Stimulated activated CD4-positive, alpha-beta T cell treated with anti-CD3 and anti-CD28 coated beads, Interleukin-2, amount 100 ng/mL, for 48 hours (primary cell): Measurements from ENCODE around the gene IGFN1.
"Not testable (repeated sequence)": the region's sequence is repeated elsewhere in the genome, so short reads cannot be mapped to it uniquely, and the experiment has no call there.

Source experiments
- DNase-seq, 2 donors: peaks; one replicate each; pipeline ENCODE4 v3.0.0-alpha.2; 2020

Gene IGFN1

DNA sequence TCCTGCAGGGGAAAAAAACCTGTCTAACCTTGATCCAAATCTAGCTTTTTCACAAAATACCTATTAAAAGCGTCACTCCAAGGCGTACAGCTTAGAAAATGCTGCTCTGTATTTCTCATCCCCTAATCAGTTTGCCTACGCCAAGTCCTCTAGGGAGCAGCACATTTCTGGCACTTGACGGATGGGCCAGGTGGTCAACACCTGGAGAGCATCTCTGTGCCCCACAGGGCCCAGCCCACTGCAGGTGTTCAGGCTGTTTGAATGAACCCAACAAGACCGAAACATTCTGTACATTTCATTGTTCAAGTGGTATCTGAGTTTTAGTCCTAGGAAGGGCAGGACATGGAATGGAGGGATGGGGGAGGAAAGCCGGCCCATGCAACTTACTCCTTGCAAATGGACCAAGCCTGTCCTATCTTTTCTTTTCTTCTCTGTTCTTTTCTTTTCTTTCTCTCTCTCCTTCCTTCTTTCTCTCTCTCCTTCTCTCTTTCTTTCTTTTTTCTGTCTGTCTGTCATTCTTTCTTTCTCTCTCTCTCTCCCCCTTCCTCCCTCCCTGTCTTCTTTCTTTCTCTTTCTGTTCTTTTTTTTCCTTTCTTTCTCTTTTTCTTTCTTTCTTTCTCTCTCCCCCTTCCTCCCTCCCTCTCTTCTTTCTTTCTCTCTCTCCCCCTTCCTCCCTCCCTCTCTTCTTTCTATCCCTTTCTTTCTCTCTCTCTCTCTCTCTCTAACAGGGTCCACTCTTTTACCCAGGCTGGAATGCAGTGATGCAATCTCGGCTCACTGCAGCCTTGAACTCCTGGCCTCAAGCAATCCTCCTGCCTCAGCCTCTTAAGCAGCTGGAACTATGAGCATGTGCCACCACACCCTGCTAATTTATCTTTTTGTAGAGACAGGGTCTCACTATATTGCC, 29.1 kb downstream of the IGFN1 start:
- DNase-seq: no peak

DNA sequence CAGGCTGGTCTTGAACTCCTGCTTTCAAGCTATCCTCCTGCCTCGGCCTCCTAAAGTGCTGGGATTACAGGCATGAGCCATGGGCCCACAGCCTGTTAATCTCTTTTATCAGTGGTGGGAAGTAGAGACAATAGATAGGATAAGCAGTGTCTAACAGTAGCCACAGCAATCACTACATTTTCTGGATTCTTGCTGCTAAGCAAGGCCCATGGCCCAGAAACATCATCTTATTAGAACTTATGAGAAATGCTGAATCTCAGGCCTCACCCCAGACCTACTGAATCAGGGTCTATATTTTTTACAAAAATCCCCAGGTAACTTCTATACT, 29.7 kb downstream of the IGFN1 start:
- DNase-seq: no peak

DNA sequence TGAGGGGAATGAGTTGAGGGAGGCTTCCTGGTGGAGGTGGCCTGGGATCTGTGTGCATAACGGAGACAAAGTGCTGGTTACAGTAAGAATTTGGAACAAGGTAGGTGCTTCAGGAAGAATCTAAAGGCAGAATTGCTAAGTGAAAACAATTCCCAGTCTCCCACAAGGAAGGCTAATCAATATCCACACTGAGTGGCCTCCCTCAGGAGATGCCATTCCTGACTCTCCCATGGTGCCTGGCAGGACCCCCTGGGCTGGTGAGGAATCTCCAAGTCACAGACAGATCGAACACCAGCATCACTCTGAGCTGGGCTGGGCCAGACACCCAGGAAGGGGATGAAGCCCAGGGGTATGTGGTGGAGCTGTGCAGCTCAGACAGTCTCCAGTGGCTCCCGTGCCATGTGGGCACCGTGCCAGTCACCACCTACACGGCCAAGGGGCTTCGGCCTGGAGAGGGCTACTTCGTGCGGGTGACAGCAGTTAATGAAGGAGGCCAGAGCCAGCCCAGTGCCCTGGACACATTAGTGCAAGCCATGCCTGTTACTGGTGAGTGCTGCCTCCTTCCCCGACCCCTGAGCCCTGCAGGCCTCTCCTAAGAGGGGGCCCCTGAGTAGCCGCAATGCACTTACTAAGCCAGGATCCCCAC, 30.7 kb downstream of the IGFN1 start:
- no peak for DNase-seq

DNA sequence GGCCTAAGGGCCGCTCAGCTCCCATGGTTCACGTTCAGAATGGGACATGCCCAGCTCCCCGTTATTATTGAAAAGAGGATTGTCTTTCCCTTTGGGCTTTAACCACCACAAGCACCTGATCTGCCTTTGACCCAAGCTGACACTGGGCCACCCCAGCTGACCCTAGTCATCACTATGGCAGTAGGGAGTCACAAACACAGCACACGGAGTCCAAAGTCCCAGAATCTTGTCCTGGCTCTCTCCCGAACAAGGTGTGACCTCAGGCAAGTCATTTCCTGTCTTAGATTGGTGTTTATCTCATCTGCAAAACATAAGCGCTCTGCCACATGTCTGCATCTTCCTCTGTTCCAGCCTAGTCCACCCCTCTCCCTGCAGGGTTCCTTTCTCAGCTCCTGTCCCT, 31.5 kb downstream of the IGFN1 start:
- DNase-seq: no peak

DNA sequence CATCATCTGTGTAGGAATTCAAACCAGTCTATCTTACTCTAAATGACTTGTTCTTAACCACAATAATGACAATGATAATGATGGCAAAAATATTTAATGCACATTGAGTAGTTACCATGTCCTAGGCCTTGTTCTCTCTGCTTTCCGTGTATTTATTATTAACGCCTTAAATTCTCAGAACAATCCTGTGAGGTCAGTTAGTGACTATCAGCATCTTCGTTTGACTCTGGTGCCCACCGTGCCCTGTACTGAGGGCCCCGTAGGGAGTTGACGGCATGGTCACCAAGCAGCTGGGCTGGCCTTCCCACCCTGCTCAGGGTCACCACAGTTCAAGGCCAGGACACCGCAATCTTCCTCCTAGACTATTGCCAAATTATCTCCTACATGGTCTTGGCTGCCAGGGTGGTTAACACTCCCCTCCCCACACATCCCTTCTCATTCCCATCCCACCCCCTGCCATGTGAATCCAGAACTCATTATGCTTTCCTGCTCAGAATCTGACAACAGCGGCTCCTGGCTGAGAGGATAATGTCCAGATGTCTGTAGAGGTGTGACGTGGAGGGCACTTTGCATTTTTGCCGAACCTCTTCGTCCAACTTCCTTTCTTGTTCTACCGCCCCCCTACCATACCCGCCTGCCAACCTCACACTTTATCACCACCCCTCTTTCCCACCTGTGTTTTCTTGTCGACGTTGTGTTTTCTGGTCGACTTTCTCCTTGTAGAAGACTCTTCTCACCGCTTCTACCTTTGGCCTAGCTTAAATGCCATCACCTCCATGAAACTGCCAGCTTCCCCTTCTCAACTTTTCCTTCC, 33.4 kb downstream of the IGFN1 start:
- no peak for DNase-seq

DNA sequence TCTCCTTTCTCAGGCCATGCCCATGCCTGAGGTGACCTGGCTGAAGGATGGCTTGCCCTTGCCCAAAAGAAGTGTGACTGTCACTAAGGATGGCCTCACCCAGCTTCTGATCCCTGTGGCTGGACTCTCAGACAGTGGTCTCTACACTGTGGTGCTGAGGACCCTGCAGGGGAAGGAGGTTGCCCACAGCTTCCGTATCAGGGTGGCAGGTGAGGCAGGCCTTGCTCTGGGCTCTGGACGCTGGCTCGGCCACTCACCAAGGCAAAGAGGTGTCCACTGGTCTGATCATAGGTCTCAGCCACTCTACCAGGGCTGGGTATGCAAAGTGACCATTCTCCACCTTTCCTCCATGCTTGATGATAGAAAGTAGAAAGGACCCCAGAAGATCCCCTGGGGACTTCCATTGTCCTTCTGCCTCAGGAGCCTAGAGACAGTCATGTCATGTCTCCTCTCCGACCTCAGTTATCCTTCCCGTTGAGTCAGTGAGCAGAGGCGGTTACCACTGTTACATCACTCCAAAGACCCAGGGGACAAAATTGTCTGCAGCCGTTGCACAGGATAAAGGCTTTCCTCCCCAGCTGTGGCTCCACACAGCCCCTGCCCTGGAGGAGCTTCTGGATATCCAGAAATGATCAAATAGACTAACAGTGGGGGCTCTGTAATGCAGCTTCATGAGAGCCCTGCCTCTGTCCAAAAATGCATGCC, 34.2 kb downstream of the IGFN1 start:
- no peak for DNase-seq

DNA sequence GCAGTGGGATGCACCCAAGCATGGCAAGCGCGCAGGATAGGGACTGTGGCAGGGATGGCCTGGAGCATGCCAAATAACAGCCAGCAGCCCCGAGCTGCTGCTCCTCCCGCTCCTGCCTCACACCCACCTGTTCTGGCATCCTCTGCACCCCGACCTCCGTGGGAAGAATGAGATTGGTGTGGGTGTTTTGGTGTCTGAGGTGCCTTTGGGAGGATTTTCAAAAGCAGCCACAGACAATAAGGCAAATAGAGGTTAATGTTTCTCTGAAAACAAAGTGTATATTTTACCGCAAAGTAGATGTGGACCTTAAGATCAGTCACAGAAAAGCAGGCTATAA, 35.5 kb downstream of the IGFN1 start:
- DNase-seq: no peak

DNA sequence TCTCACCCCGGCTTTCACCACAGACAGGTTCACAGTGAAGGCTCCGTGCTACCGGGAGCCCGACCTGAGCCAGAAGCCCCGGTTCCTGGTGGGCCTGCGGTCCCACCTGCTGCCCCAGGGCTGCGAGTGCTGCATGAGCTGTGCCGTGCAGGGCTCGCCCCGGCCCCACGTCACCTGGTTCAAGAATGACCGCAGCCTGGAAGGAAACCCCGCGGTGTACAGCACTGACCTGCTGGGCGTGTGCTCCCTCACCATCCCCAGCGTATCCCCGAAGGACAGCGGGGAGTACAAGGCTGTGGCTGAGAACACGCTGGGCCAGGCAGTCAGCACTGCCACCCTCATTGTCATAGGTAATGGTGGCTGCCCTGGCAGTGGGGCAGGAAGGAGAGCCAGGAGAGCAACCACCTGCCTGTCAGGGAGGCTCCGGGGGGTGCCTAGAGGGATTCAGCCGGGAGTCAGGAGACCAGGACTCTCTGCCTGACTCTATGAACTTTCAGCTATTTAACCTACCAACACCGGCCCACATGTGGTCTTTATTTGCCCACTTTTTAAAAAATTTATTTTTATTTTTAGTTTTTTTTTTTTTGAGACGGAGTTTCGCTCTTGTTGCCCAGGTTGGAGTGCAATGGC, 36.4 kb downstream of the IGFN1 start:
- DNase-seq: no peak

DNA sequence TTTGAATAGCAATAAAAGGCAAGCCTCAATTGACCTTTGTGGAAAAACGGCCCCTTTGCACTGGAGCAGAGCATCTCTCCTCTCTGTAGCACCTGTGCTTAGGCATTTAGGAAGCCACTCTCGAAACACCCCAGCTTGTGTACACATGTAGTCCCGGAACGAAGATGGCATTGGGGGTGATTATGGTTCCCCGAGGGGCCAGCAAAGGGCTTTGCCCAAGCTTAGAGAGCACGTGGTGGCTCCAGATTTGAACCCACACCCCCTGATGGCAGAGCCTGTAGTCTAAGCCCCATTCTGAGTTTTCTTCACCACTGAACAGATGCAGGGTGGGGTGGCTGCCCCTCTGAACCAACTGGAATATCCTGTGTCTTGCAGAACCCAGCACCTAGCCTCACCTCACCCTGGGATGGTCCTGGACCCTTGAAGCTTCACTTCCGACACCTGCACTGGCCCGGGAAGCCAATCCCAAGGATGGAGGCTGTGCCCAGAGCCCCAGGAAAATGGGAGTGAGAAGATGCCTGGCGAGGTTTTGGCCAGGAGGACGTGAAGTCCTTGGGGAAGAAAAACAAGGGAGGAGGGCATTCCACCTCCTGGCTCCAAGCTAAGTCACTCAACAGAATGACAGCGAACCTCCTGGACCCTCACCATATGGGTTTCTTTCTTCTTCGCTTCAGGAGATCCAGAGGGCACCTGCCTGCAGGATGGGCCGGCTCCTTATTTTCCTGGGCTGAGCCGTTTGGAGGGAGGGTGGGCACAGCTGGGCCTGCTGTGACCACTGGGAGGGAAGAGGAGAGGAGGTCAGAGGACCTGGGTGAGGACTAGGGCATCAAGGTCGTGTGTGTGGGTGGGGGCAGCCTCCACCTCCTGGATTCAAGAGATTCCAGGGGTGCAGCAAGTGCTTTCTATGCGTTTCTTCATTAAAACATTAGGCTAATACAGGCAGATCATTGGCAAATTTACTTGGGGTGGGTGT, 37.7 kb downstream of the IGFN1 start:
- no peak for DNase-seq

DNA sequence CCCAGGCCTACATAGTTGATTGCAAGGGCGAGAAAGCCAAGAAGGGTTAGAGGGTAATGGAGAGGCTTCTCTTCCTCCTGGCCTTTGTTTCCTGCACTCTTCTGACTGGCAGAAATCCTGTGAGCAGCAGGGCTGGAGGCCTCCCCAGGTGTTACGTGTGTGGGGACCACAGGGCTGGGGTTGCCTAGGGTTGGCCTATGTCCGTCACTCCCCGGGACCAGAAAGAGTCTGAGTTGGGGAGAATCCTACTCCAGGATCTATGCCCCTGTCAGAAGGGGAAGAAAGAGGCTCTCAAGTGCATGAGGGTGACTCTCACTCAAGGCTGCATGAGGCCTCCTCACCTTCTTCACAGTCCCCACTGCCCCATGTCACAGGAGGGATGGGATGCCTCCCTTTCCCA, 38.5 kb downstream of the IGFN1 start:
- no peak for DNase-seq

DNA sequence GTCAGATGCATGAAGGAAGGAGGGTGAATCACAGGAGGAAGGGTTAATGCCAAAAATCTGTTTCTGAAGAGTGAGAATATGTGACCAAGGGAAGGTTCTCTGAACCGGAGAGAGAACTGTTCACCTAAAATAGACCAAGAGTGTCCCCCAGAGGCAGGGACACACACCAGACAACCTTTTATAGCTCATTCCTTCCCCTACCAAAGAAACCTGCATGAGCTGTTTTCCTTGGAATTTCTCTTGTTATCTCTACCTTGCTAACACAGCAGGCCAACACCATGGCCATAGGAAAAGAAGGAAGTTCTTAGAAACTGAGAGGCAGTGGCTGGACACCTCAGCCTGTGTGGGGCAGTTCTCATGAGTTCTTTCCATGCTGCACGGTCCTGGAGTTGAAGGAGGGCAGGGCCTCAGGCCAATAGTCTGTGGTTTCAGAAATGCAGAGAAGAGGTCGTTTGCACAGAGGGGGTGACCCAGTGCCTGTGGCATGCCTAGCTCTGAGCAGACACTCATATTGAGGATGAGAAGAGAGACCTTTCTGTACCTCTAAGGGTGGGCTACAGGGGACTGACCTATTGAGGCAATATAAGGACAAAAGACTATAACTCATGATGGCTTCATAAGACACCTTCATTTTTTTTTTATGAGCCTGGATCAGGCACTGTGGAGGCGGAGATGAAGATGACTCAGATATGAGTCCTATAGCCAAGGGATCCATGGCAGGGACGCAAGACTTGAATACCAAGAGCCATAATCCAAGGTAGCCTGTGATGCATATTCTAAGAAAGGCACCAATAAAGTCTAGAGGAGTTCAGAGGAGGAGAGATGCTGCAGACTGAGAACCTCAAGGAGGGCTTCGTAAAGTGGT, 39.4 kb downstream of the IGFN1 start:
- no peak for DNase-seq

DNA sequence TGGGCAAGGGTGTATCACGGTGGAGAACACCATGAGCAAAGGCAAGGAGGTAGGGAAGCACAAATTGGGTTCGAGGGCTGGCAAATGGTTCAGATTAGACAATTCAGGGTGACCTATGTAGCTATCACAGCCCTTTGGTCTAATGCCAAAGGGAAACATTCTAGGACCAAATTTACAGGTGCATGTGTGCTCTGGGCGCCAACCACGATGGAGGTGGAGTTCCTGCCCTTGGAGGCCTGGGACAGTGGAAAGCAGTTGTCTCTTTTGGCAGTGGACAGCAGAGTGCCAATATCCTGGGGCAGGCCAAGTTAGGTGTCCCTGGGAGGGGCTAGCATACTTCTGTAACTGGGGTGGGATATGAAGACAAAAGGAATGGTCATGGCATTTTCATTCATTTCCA, 40.1 kb downstream of the IGFN1 start:
- DNase-seq: no peak

DNA sequence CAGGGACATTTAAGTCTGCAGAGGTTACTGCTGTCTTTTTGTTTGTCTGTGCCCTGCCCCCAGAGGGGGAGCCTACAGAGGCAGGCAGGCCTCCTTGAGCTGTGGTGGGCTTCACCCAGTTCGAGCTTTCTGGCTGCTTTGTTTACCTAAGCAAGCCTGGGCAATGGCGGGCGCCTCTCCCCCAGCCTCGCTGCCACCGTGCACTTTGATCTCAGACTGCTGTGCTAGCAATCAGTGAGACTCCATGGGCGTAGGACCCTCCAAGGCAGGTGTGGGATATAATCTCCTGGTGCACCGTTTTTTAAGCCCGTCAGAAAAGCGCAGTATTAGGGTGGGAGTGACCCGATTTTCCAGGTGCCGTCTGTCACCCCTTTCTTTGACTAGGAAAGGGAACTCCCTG, 49.0 kb downstream of the IGFN1 start:
- DNase-seq: not testable (repeated sequence)

DNA sequence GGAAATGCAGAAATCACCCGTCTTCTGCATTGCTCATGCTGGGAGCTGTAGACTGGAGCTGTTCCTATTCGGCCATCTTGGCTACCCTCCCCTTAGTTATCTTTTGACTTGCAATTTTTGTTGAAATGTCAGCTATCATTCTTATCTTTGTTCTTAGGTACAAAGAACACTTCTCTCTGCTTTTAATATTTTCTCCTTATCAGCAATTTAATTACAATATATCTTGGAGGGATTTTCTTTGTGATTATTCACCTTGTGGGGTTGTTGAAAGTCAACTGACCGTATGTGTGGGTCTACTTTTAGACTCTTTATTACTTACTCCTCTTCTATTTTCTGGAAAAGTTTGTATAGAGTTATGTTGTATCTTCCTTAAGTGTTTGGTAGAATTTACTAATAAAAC, 49.5 kb downstream of the IGFN1 start:
- no peak for DNase-seq

DNA sequence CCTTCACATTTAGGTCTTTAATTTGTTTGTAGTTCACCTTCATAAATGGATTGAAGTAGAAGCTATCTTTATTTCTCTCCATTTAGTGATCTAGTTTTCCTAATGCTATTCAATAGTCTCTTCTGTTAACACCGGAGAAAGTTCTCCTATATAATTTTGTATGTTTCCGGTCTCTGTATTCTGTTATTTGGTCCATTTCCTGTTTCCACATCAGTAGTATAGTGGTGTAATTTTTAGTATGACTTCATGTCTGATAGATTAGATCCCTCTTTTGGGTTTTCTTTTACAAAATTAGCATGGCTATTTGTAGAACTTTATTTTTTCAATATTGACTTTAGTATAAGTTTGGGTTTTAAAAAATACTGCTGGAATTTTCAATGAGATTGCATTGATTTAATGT, 51.1 kb downstream of the IGFN1 start:
- DNase-seq: no peak

DNA sequence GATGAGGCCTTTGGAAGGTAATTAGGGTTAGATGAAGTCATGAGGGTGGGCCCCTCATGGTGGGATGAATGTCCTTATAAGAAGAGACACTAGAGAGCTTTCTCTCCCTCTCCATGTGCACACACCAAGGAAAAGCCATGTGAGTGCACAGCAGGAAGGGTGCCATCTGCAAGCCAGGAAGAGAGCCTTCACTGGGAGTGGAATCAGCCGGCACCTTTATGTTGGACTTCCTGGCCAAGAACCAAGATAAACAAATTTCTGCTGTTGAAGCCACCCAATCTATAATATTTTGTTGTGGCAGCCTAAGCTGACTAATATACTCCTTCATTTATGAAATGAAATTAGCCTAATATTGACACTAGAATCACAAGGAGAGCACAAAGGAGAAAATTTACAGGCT, 54.5 kb downstream of the IGFN1 start:
- DNase-seq: no peak

DNA sequence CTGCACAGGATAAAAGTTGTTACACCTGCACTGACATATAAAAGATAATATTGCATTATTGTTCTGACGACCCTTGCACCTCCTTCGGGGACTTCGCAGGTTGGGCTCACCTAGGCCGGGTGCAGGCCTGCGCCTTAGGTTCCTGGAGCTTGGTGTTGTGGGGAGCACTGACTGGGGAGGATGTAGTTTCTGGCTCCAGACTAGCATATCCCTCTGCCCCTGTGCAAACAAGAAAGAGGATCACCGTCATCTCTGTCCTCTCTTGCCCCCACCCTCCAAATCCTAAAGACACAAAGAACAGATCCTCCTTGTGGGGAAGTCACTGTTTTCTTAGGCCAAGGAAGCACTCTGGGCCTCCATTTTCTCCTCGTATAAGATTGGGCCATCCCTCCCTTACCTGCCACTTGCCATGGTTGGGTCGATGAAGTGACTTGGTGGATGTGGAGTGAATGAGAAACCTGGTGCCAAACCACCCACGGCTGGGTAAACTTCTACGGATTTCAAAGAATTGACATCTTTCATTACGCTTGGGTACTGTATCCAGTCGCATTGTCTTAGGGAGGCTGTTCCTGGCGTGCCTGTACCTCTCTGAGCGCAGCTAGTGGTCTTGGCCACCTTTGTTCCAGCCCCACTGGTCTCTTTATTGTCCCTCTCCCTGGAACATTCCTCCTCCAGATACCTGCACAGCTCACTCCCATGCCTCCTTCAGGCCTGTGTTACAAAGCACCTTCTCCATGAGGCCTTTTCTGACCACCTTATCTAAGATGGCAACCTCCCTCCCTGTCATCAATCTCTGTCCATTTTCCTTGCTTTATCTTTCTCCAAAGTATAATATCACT, 58.3 kb downstream of the IGFN1 start:
- no peak for DNase-seq

DNA sequence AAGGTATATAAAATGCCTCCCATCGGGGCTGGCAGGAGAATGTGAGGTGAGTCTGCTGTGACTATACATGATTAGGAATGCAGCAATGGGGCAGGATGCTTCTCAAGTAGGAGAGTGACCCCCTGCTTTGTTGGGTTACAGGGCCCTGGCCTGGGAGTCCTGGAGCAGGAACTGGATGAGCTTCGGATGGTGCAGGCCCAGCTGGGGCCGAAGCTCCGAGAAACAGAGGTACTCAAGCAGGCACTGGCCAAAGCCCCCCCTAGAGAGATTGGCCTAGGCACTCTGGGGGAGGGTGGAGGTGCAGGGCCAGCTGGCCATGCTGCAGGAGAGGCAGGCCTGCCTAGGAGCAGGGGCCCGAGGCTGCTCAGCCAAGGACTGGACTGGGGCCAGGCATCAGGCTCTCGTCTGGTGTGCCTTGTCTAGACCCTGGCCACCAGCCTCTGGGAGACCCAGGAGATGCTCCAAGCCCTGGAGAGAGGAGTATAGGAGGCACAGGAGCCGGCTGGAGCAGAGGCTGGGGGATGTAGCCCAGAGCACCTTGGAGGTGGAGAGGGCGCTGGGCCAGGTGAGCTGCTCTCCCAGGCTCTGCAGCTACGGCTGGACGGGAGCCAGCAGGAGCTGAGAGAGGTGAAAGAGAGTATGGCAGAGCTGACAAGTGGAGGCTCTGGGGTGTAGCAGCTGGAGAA, 59.8 kb downstream of the IGFN1 start:
- DNase-seq: no peak

DNA sequence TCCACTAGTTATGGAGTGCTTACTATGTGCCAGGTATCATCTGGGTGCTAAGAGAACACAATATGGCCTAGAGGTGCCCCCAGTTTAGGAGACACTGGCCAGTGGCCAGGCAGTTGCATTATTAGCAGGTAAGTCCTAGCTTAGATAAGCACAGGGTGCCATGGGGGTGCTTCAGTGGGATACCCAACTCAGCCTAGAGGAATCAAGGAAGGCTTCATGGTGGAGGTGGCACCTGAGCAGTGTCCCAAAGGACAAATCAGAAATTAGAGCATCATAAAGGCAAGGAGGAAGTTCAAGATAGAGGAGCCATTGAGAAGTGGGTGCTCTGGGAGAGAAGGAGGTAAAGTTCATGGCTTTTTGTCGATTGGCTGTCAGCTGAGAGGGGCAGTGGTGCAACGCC, 60.8 kb downstream of the IGFN1 start:
- DNase-seq: no peak
